ENCODE measurements around the gene DUSP2. TPM values are rescaled to one million over a fixed set of nuclear protein-coding genes. Genes with fewer than 3 reads are reported as not detected.

The DUSP2 gene
- total RNA-seq, 4 donors from 2014 or later = 2.4 to 33.3 (median 6.2) TPM

DNA sequence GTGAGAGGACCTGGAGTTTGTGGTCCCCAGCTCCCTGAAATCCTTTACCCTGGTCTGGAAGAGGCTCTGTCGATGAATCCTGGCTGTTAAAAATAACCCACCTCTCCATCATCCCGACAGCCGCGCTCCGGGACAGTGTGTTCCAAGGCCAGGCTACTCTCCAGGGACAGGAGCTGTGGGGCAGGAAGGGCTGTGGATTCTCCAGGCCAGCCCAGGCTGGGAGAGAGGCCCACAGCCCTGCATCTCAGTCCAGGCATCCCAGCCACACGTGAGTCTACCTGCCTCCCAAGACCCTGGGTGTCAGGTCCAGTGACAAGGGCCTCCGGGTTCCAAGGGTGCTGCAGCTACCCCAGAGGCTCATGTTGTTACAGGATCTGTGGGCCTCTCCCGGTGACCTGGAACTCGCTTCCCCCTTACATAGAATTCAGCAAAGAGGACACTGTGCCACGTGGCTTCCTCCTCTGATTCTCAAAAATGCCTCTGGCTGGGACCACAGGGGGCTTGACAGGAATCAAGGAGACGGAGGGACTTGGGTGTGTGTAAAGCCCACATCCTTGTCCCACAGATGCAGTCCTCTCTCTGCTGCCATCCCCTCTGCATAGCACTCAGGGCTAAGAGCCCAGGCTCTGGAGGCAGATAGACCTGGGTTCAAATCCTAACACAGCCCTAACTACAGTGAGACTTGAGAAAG, 46.2 kb downstream of the DUSP2 start:
- intact Hi-C loops (cut with DNase I; ENCODE audit: low total_unique reads) = no loop called here
- Histone ChIP-seq H3K27me3 (no peaks in the 10 kb centered on the region), H3K27ac (peak overlapping the region; percentile 54 to 58), H3K9me3 (no peaks in the 10 kb centered on the region), H3K36me3 (no peaks in the 10 kb centered on the region), H3K4me1 (no peaks in the 10 kb centered on the region), H3K4me3 (no peak overlapping the region)
- TF ChIP-seq POLR2A (IDR thresholded peaks at IDR 0.05) = no peak
- TF ChIP-seq, protein P1, sequence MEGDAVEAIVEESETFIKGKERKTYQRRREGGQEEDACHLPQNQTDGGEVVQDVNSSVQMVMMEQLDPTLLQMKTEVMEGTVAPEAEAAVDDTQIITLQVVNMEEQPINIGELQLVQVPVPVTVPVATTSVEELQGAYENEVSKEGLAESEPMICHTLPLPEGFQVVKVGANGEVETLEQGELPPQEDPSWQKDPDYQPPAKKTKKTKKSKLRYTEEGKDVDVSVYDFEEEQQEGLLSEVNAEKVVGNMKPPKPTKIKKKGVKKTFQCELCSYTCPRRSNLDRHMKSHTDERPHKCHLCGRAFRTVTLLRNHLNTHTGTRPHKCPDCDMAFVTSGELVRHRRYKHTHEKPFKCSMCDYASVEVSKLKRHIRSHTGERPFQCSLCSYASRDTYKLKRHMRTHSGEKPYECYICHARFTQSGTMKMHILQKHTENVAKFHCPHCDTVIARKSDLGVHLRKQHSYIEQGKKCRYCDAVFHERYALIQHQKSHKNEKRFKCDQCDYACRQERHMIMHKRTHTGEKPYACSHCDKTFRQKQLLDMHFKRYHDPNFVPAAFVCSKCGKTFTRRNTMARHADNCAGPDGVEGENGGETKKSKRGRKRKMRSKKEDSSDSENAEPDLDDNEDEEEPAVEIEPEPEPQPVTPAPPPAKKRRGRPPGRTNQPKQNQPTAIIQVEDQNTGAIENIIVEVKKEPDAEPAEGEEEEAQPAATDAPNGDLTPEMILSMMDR (IDR thresholded peaks at IDR 0.05) = no peak
- peak; percentile 32 to 38 for DNase-seq

- Histone ChIP-seq H3K27ac (peak overlapping the region; percentile 54 to 58), H3K4me1 (no peaks in the 10 kb centered on the region), H3K4me3 (no peak overlapping the region), H3K9me3 (no peaks in the 10 kb centered on the region), H3K36me3 (no peaks in the 10 kb centered on the region), H3K27me3 (no peaks in the 10 kb centered on the region)
- intact Hi-C loops (cut with DNase I; ENCODE audit: low total_unique reads) = no loop called here
- peak in 1 of 2 donors; percentile 11 for DNase-seq
- TF ChIP-seq, protein P1 (IDR thresholded peaks at IDR 0.05) = no peak
- TF ChIP-seq POLR2A (IDR thresholded peaks at IDR 0.05) = no peak
Measured at GRCh38 chr2:96097951-96098823, 47.1 kb downstream of the DUSP2 start.

- Histone ChIP-seq H3K4me1 (no peaks in the 10 kb centered on the region), H3K27ac (no peak overlapping the region), H3K9me3 (no peaks in the 10 kb centered on the region), H3K36me3 (no peaks in the 10 kb centered on the region), H3K27me3 (no peaks in the 10 kb centered on the region), H3K4me3 (no peak overlapping the region)
- intact Hi-C loops (cut with DNase I; ENCODE audit: low total_unique reads) = no loop called here
- DNase-seq = no peak
- TF ChIP-seq, protein P1 (IDR thresholded peaks at IDR 0.05) = no peak
- no peak for TF ChIP-seq POLR2A (IDR thresholded peaks at IDR 0.05)
Measured at GRCh38 chr2:96097441-96097840, 47.8 kb downstream of the DUSP2 start.

DNA sequence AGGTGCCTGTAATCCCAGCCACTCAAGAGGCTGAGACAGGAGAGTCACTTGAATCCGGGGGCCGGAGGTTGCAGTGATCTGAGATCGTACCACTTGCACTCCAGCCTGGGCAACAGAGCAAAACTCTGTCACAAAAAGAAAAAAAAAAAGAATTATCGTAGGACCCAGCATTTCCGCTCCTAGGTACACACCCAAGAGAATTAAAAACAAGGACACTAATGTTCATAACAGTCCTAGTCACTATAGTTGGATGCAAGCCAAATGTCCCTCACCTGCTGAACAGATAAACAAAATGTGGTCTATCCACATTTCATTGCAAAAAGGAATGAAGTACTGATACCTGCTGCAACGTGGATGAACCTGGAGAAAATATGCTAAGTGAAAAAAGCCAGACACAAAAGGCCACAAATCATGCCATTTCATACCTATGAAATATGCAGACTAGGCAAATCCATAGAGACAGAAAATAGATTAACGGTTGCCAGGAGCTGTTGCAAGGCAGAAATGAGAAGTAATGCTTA, 50.1 kb downstream of the DUSP2 start:
- DNase-seq = no peak
- Histone ChIP-seq H3K4me1 (no peaks in the 10 kb centered on the region), H3K9me3 (no peaks in the 10 kb centered on the region), H3K36me3 (no peaks in the 10 kb centered on the region), H3K27me3 (no peaks in the 10 kb centered on the region), H3K4me3 (no peak overlapping the region), H3K27ac (no peak overlapping the region)
- intact Hi-C loops (cut with DNase I; ENCODE audit: low total_unique reads) = no loop called here
- TF ChIP-seq POLR2A (IDR thresholded peaks at IDR 0.05) = no peak
- TF ChIP-seq, protein P1 (IDR thresholded peaks at IDR 0.05) = no peak

DNA sequence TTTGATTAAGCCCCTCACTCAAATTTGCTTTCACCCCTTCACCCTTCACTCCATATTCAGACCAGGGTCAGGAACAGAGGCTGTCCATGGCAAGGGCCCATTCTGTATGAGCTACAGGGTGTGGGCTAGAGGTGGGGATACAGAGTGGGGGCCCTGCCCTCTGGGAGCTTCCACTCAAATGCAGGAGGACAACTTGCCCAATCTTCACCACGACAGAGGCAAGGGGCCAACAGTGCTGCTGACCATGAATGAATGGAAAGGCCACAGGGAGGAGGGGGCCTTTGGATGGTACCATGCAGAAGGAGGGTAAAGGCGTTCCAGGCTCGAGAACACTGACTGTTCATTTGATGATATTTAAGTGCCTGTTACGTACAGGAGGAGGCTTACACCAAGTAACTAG, 51.7 kb downstream of the DUSP2 start:
- no peaks in the 10 kb centered on the region for H3K36me3 ChIP-seq
- H3K27ac ChIP-seq = no peak overlapping the region
- intact Hi-C loops (cut with DNase I; ENCODE audit: low total_unique reads) = no loop called here
- no peaks in the 10 kb centered on the region for H3K27me3 ChIP-seq
- H3K4me1 ChIP-seq = no peaks in the 10 kb centered on the region
- H3K9me3 ChIP-seq = no peaks in the 10 kb centered on the region
- no peak for TF ChIP-seq POLR2A (IDR thresholded peaks at IDR 0.05)
- TF ChIP-seq, protein P1 (IDR thresholded peaks at IDR 0.05) = no peak
- H3K4me3 ChIP-seq = no peak overlapping the region
- peak in 1 of 2 donors; percentile 5 for DNase-seq
